HepG2 (cell line): ENCODE results near the gene IRAK2. TPM values are rescaled to one million over a fixed set of nuclear protein-coding genes. Genes with fewer than 3 reads are reported as not detected.

Experiments used
- BRCA1 ChIP-seq: sonication (generic); formaldehyde crosslinking; IDR thresholded peaks from 2 replicates; pipeline ENCODE4 v1.4.0; 2020; ENCODE audit warnings: missing genetic modification reagents
- HMG20B ChIP-seq: conservative IDR thresholded peaks from 2 replicates; pipeline ENCODE4 v1.6.1; 2016; ENCODE audit warnings: missing genetic modification reagents, missing compliant biosample characterization
- KDM3A ChIP-seq: IDR thresholded peaks from 2 replicates; pipeline ENCODE4 v1.6.1; 2018; ENCODE audit warnings: low read depth, missing compliant biosample characterization
- MLLT10 ChIP-seq: sonication (generic); formaldehyde crosslinking; IDR thresholded peaks from 2 replicates; pipeline ENCODE4 v1.4.0; 2020; ENCODE audit warnings: missing genetic modification reagents
- RFXANK ChIP-seq: IDR thresholded peaks from 2 replicates; pipeline ENCODE4 v1.6.1; 2016
- SOX5 ChIP-seq: IDR thresholded peaks from 2 replicates; pipeline ENCODE4 v1.6.1; 2016; ENCODE audit warnings: borderline replicate concordance
- SP5 ChIP-seq: IDR thresholded peaks from 2 replicates; pipeline ENCODE4 v1.6.1; 2016; ENCODE audit warnings: low read depth, borderline replicate concordance
- TERF1 ChIP-seq: sonication (generic); formaldehyde crosslinking; IDR thresholded peaks from 2 replicates; pipeline ENCODE4 v1.8.0; 2022; ENCODE audit warnings: mild to moderate bottlenecking, missing genetic modification reagents, moderate library complexity
- WIZ ChIP-seq: sonication (generic); formaldehyde crosslinking; IDR thresholded peaks from 2 replicates; pipeline ENCODE4 v1.5.1; 2020; ENCODE audit warnings: mild to moderate bottlenecking, missing genetic modification reagents
- ZBTB10 ChIP-seq: sonication (generic); formaldehyde crosslinking; IDR thresholded peaks from 2 replicates; pipeline ENCODE4 v1.4.0; 2020; ENCODE audit warnings: missing genetic modification reagents, borderline replicate concordance
- ZBTB7B ChIP-seq: sonication (generic); formaldehyde crosslinking; IDR thresholded peaks from 2 replicates; pipeline ENCODE4 v1.4.0; 2020; ENCODE audit warnings: missing genetic modification reagents
- ZFX ChIP-seq: sonication (generic); formaldehyde crosslinking; IDR thresholded peaks from 2 replicates; pipeline ENCODE4 v1.4.0; 2020; ENCODE audit warnings: mild to moderate bottlenecking, low read depth, missing genetic modification reagents, moderate library complexity
- ZNF224 ChIP-seq: sonication (generic); formaldehyde crosslinking; IDR thresholded peaks from 2 replicates; pipeline ENCODE4 v1.5.0; 2020; ENCODE audit warnings: mild to moderate bottlenecking, missing genetic modification reagents
- ZNF260 ChIP-seq: sonication (generic); formaldehyde crosslinking; IDR thresholded peaks from 2 replicates; pipeline ENCODE4 v1.4.0; 2020; ENCODE audit warnings: missing genetic modification reagents, low read depth, mild to moderate bottlenecking, borderline replicate concordance
- ZNF44 ChIP-seq: sonication (generic); formaldehyde crosslinking; IDR thresholded peaks from 2 replicates; pipeline ENCODE4 v1.5.1; 2020; ENCODE audit warnings: mild to moderate bottlenecking, missing genetic modification reagents
- ZNF501 ChIP-seq: sonication (generic); formaldehyde crosslinking; IDR thresholded peaks from 2 replicates; pipeline ENCODE4 v1.5.1; 2020; ENCODE audit warnings: mild to moderate bottlenecking, moderate library complexity, missing genetic modification reagents
- ZNF724P ChIP-seq: sonication (generic); formaldehyde crosslinking; IDR thresholded peaks from 2 replicates; pipeline ENCODE4 v1.8.0; 2022; ENCODE audit warnings: missing genetic modification reagents, borderline replicate concordance
- ZNF761 ChIP-seq: sonication (generic); formaldehyde crosslinking; conservative IDR thresholded peaks from 2 replicates; pipeline ENCODE4 v1.4.0; 2020; ENCODE audit warnings: mild to moderate bottlenecking, missing genetic modification reagents
- ZNF768 ChIP-seq: sonication (generic); formaldehyde crosslinking; IDR thresholded peaks from 2 replicates; pipeline ENCODE4 v1.4.0; 2020; ENCODE audit warnings: missing genetic modification reagents
- ZSCAN29 ChIP-seq: sonication (generic); formaldehyde crosslinking; conservative IDR thresholded peaks from 2 replicates; pipeline ENCODE4 v1.4.0; 2020; ENCODE audit warnings: mild to moderate bottlenecking, missing genetic modification reagents
- polyA plus RNA-seq, 8 experiments: library from polyadenylated mRNA; depleted of rRNA in 3 of 8; stranded (reverse) in 7 of 8; unstranded in 1 of 8; fragments of >200 nt; fragmentation: Illumina TruSeq in 4 of 8; extraction: Trizol in 4 of 8; gene quantifications; 2 replicates each; pipeline versions ENCODE4 v1.2.1 to v1.2.3, GENCODE V29; 2011 to 2016; ENCODE audit warnings: low read depth in 4 of 8, missing spikeins in 1 of 8, mixed read lengths in 1 of 8; ENCODE audit not compliant: insufficient read depth in 1 of 8
- total RNA-seq, 5 experiments: library from RNA; depleted of rRNA; stranded (reverse); fragments of >200 nt; fragmentation: Illumina TruSeq; extraction: Trizol; gene quantifications; 2 replicates each; pipeline ENCODE4 v1.2.3, GENCODE V29; 2016; ENCODE audit warnings: low read depth in 1 of 5
- TF ChIP-seq, protein P1 (sequence below): IDR thresholded peaks from 2 replicates; pipeline ENCODE4 v1.6.1; 2016
- TF ChIP-seq, protein P2 (sequence below): sonication (generic); formaldehyde crosslinking; IDR thresholded peaks from 2 replicates; pipeline ENCODE4 v1.4.0; 2020; ENCODE audit warnings: mild to moderate bottlenecking, missing genetic modification reagents
- TF ChIP-seq, protein P3 (sequence below): sonication (generic); formaldehyde crosslinking; IDR thresholded peaks from 2 replicates; pipeline ENCODE4 v1.4.0; 2020; ENCODE audit warnings: missing genetic modification reagents

Gene IRAK2
- total and polyA plus RNA-seq, 2 of the 13 experiments (the other 11 are each of a cell fraction or from before 2014, with no cell fraction given), result 13.1 to 23.3 TPM

DNA sequence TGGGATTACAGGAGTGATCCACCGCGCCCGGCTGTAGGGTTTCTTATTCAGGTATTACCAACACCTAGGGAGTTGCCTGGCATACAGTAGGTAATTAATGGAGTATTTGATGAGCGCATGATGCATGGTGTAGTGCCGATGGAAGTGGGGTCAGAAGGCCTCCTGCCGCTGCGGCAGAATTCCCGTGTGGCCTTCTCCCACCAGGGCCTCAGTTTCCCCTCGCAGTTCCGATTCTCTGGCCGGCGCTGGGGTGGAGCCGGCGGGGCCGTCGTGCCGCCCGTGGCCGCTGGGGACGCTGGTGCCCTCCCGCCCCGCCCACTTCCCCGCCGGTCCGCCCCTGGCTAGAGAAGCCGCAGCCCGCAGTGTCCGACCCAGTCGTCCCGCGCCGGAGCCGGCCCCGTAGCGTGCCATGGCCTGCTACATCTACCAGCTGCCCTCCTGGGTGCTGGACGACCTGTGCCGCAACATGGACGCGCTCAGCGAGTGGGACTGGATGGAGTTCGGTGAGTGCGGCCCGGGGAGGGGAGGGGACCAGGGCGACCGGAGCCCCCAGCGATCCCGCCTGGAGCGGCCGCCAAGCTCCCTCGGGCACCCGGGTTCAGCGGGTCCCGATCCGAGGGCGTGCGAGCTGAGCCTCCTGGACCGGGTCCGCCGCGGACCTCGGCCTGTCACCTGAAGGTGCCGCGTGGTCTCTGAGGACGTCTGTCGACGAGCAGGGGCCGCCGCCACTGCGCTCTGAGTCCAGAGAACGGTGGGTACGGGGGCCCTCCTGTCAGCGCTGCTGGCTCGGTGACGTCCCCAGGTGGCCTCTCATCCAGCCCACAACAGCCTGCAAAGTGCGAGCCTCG, at the start of gene IRAK2 (continued):
- TF ChIP-seq, protein P1, sequence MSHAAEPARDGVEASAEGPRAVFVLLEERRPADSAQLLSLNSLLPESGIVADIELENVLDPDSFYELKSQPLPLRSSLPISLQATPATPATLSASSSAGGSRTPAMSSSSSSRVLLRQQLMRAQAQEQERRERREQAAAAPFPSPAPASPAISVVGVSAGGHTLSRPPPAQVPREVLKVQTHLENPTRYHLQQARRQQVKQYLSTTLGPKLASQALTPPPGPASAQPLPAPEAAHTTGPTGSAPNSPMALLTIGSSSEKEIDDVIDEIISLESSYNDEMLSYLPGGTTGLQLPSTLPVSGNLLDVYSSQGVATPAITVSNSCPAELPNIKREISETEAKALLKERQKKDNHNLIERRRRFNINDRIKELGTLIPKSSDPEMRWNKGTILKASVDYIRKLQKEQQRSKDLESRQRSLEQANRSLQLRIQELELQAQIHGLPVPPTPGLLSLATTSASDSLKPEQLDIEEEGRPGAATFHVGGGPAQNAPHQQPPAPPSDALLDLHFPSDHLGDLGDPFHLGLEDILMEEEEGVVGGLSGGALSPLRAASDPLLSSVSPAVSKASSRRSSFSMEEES (CRISPR knock-in tag), result no peak
- TF ChIP-seq ZFX (CRISPR knock-in tag) (peak; percentile 88), HMG20B (CRISPR knock-in tag) (no peak), ZNF501 (no peak), SP5 (peak; percentile 90), RFXANK (CRISPR knock-in tag) (no peak), MLLT10 (CRISPR knock-in tag) (no peak), ZBTB7B (no peak; the same call in 1 of the 2 replicates), KDM3A (CRISPR knock-in tag) (peak; percentile 75; the same call in 1 of the 2 replicates), ZNF44 (no peak), WIZ (CRISPR knock-in tag) (no peak), SOX5 (CRISPR knock-in tag) (no peak), ZNF724P (CRISPR knock-in tag) (no peak), BRCA1 (CRISPR knock-in tag) (0 out of 2 replicates have a peak, but pooled peaks have one; percentile 22), ZSCAN29 (CRISPR knock-in tag) (peak; percentile 90; the same call in 1 of the 2 replicates), ZNF768 (peak; percentile 43; the same call in 1 of the 2 replicates), ZNF761 (CRISPR knock-in tag) (peak; percentile 29; the same call in 1 of the 2 replicates), ZNF260 (no peak), ZNF224 (CRISPR knock-in tag) (no peak; the same call in 1 of the 2 replicates), ZBTB10 (CRISPR knock-in tag) (no peak), TERF1 (0 out of 2 replicates have a peak, but pooled peaks have one; percentile 60)
- TF ChIP-seq, protein P2, sequence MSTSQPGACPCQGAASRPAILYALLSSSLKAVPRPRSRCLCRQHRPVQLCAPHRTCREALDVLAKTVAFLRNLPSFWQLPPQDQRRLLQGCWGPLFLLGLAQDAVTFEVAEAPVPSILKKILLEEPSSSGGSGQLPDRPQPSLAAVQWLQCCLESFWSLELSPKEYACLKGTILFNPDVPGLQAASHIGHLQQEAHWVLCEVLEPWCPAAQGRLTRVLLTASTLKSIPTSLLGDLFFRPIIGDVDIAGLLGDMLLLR (CRISPR knock-in tag), result no peak; the same call in 1 of the 2 replicates
- TF ChIP-seq, protein P3, sequence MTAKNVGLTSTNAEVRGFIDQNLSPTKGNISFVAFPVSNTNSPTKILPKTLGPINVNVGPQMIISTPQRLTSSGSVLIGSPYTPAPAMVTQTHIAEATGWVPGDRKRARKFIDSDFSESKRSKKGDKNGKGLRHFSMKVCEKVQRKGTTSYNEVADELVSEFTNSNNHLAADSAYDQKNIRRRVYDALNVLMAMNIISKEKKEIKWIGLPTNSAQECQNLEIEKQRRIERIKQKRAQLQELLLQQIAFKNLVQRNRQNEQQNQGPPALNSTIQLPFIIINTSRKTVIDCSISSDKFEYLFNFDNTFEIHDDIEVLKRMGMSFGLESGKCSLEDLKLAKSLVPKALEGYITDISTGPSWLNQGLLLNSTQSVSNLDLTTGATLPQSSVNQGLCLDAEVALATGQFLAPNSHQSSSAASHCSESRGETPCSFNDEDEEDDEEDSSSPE (CRISPR knock-in tag), result no peak; the same call in 1 of the 2 replicates
